ENCODE results near the gene PDE2A. TPM values are rescaled to one million over a fixed set of nuclear protein-coding genes. Genes with fewer than 3 reads are reported as not detected.

PDE2A gene
- total RNA-seq, 1 donor, result 0.36 TPM

GRCh38 chr11:72681226-72682153, 7.3 kb upstream of the PDE2A start:
- Histone ChIP-seq H2AFZ (ENCODE audit: low read length) (no peak overlapping the region), H3K4me1 (ENCODE audit: insufficient read depth, low read length) (peaks cover 11% of the 10 kb centered on the region), H3K4me3 (ENCODE audit: insufficient read depth, low read length) (no peak overlapping the region), H3K4me2 (ENCODE audit: insufficient read depth, low read length) (no peak overlapping the region), H3K27ac (ENCODE audit: low read depth, low read length) (no peak overlapping the region), H4K20me1 (ENCODE audit: insufficient read depth, low read length) (peaks cover 34% of the 10 kb centered on the region), H3K27me3 (ENCODE audit: insufficient read depth, low read length) (peaks cover 45% of the 10 kb centered on the region), H3K9me3 (ENCODE audit: low read depth, low read length) (no peaks in the 10 kb centered on the region), H3K79me2 (ENCODE audit: insufficient read depth, low read length) (no peaks in the 10 kb centered on the region), H3K36me3 (ENCODE audit: insufficient read depth, low read length) (peaks cover 7% of the 10 kb centered on the region)
- TF ChIP-seq CTCF (IDR thresholded peaks at IDR 0.05; ENCODE audit: extremely low read depth, low read depth, low read length), result no peak
- no peak for DNase-seq (ENCODE audit: insufficient read length, low spot score, missing footprints)

- Histone ChIP-seq H3K4me2 (ENCODE audit: insufficient read depth, low read length) (no peak overlapping the region), H3K4me1 (ENCODE audit: insufficient read depth, low read length) (peaks cover 11% of the 10 kb centered on the region), H3K27ac (ENCODE audit: low read depth, low read length) (no peak overlapping the region), H3K4me3 (ENCODE audit: insufficient read depth, low read length) (no peak overlapping the region), H3K27me3 (ENCODE audit: insufficient read depth, low read length) (peaks cover 53% of the 10 kb centered on the region), H3K9me3 (ENCODE audit: low read depth, low read length) (no peaks in the 10 kb centered on the region), H4K20me1 (ENCODE audit: insufficient read depth, low read length) (peaks cover 34% of the 10 kb centered on the region), H3K79me2 (ENCODE audit: insufficient read depth, low read length) (no peaks in the 10 kb centered on the region), H3K36me3 (ENCODE audit: insufficient read depth, low read length) (peaks cover 7% of the 10 kb centered on the region), H2AFZ (ENCODE audit: low read length) (no peak overlapping the region)
- no peak for TF ChIP-seq CTCF (IDR thresholded peaks at IDR 0.05; ENCODE audit: extremely low read depth, low read depth, low read length)
- DNase-seq (ENCODE audit: insufficient read length, low spot score, missing footprints), result no peak
These were observed 6.5 kb upstream of the PDE2A start for GRCh38 chr11:72680624-72681158.

- DNase-seq (ENCODE audit: insufficient read length, low spot score, missing footprints), result peak; percentile 85
- Histone ChIP-seq H3K4me3 (ENCODE audit: insufficient read depth, low read length) (no peak overlapping the region), H3K4me2 (ENCODE audit: insufficient read depth, low read length) (no peak overlapping the region), H3K79me2 (ENCODE audit: insufficient read depth, low read length) (no peaks in the 10 kb centered on the region), H3K4me1 (ENCODE audit: insufficient read depth, low read length) (peaks cover 11% of the 10 kb centered on the region), H2AFZ (ENCODE audit: low read length) (no peak overlapping the region), H3K9me3 (ENCODE audit: low read depth, low read length) (no peaks in the 10 kb centered on the region), H3K36me3 (ENCODE audit: insufficient read depth, low read length) (peaks cover 7% of the 10 kb centered on the region), H4K20me1 (ENCODE audit: insufficient read depth, low read length) (peaks cover 34% of the 10 kb centered on the region), H3K27ac (ENCODE audit: low read depth, low read length) (no peak overlapping the region), H3K27me3 (ENCODE audit: insufficient read depth, low read length) (peaks cover 61% of the 10 kb centered on the region)
- TF ChIP-seq CTCF (IDR thresholded peaks at IDR 0.05; ENCODE audit: extremely low read depth, low read depth, low read length), result no peak
These were observed 5.6 kb upstream of the PDE2A start for GRCh38 chr11:72679869-72680268.

- no peak overlapping the region for H3K4me2 ChIP-seq (ENCODE audit: insufficient read depth, low read length)
- no peak overlapping the region for H3K4me3 ChIP-seq (ENCODE audit: insufficient read depth, low read length)
- peaks cover 21% of the 10 kb centered on the region for H4K20me1 ChIP-seq (ENCODE audit: insufficient read depth, low read length)
- H3K79me2 ChIP-seq (ENCODE audit: insufficient read depth, low read length), result no peaks in the 10 kb centered on the region
- no peak for DNase-seq (ENCODE audit: insufficient read length, low spot score, missing footprints)
- no peak for TF ChIP-seq CTCF (IDR thresholded peaks at IDR 0.05; ENCODE audit: extremely low read depth, low read depth, low read length)
- H3K9me3 ChIP-seq (ENCODE audit: low read depth, low read length), result no peaks in the 10 kb centered on the region
- H3K27me3 ChIP-seq (ENCODE audit: insufficient read depth, low read length), result peaks cover 74% of the 10 kb centered on the region
- no peak overlapping the region for H3K27ac ChIP-seq (ENCODE audit: low read depth, low read length)
- H3K4me1 ChIP-seq (ENCODE audit: insufficient read depth, low read length), result no peaks in the 10 kb centered on the region
- no peak overlapping the region for H2AFZ ChIP-seq (ENCODE audit: low read length)
- peaks cover 5% of the 10 kb centered on the region for H3K36me3 ChIP-seq (ENCODE audit: insufficient read depth, low read length)
These were observed 4.3 kb upstream of the PDE2A start for GRCh38 chr11:72678524-72678923.
